Measurements from ENCODE around the gene ARHGAP33. TPM values are rescaled to one million over a fixed set of nuclear protein-coding genes. Genes with fewer than 3 reads are reported as not detected.

Gene ARHGAP33
- total RNA-seq, 4 donors from 2014 or later: 4.2 to 16.0 (median 13.0) TPM

DNA sequence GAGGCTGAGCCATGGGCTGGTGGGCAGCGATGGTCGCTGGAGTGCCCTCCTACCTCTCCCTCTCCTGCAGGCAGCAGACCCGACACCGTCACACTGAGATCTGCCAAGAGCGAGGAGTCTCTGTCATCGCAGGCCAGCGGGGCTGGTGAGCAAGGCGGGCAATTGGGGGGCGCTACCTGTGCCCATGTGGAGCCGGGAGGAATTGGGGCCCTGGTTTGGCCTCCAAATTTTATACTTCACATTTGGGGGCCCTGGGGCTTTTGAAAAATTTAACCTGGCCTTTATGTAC lies 9.9 kb downstream of the ARHGAP33 start:
- peaks cover 0 to 3% of the 10 kb centered on the region in 2 donors for H3K36me3 ChIP-seq

DNA sequence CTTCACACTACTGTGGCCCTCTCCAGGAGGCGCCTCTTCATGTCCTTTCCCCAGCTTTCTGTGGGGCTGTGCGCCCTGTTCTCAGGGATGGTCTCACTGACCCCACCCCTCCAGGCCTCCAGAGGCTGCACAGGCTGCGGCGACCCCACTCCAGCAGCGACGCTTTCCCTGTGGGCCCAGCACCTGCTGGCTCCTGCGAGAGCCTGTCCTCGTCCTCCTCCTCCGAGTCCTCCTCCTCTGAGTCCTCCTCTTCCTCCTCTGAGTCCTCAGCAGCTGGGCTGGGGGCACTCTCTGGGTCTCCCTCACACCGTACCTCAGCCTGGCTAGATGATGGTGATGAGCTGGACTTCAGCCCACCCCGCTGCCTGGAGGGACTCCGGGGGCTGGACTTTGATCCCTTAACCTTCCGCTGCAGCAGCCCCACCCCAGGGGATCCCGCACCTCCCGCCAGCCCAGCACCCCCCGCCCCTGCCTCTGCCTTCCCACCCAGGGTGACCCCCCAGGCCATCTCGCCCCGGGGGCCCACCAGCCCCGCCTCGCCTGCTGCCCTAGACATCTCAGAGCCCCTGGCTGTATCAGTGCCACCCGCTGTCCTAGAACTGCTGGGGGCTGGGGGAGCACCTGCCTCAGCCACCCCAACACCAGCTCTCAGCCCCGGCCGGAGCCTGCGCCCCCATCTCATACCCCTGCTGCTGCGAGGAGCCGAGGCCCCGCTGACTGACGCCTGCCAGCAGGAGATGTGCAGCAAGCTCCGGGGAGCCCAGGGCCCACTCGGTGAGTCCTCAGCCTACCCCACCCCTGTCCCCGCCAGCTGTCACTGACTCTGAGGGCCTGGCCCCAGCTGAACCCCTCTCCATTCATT lies 11.2 kb downstream of the ARHGAP33 start:
- 92 to 93% methylated on average over 29 of the region's 31 CpGs for WGBS, 2 donors
- no peaks in the 10 kb centered on the region for H3K9me3 ChIP-seq
- H3K27me3 ChIP-seq: no peaks in the 10 kb centered on the region
- H3K4me3 ChIP-seq (replicated peaks in 1 of 3): no peak overlapping the region
- H3K4me1 ChIP-seq: peaks cover 0 to 8% of the 10 kb centered on the region in 2 donors
- no peak for TF ChIP-seq CTCF (IDR thresholded peaks at IDR 0.05)
- no peak for TF ChIP-seq POLR2A (IDR thresholded peaks at IDR 0.05)
- H3K27ac ChIP-seq: no peak overlapping the region
- DNase-seq: no peak
- intact Hi-C loops (cut with DNase I): no loop called here
- H3K36me3 ChIP-seq: no peaks in the 10 kb centered on the region

More for the DNA sequence above, 9.9 kb downstream of the ARHGAP33 start:
- intact Hi-C loops (cut with DNase I): no loop called here
- Histone ChIP-seq H3K27me3 (no peaks in the 10 kb centered on the region), H3K4me1 (no peaks in the 10 kb centered on the region), H3K4me3 (replicated peaks in 1 of 3) (no peak overlapping the region), H3K9me3 (no peaks in the 10 kb centered on the region), H3K27ac (no peak overlapping the region)
- TF ChIP-seq CTCF (IDR thresholded peaks at IDR 0.05) (no peak), POLR2A (IDR thresholded peaks at IDR 0.05) (no peak)
- WGBS, 2 donors: 96 to 99% methylated on average over 9 to 10 of the region's 10 CpGs
- DNase-seq: no peak

- H3K27ac ChIP-seq: no peak overlapping the region
- WGBS, 2 donors: 93 to 100% methylated on average over 1 to 3 of the region's 15 CpGs
- H3K4me1 ChIP-seq: peaks cover 0 to 8% of the 10 kb centered on the region in 2 donors
- intact Hi-C loops (cut with DNase I): no loop called here
- no peaks in the 10 kb centered on the region for H3K36me3 ChIP-seq
- H3K27me3 ChIP-seq: no peaks in the 10 kb centered on the region
- TF ChIP-seq CTCF (IDR thresholded peaks at IDR 0.05) (no peak), POLR2A (IDR thresholded peaks at IDR 0.05) (no peak)
- DNase-seq: no peak
- H3K9me3 ChIP-seq: no peaks in the 10 kb centered on the region
- no peak overlapping the region for H3K4me3 ChIP-seq (replicated peaks in 1 of 3)
Observed at GRCh38 chr19:35787227-35787799, 11.9 kb downstream of the ARHGAP33 start.

GRCh38 chr19:35788205-35788960 lies 13.0 kb downstream of the ARHGAP33 start:
- DNase-seq: no peak
- no peaks in the 10 kb centered on the region for H3K27me3 ChIP-seq
- no peaks in the 10 kb centered on the region for H3K36me3 ChIP-seq
- no peaks in the 10 kb centered on the region for H3K9me3 ChIP-seq
- intact Hi-C loops (cut with DNase I): no loop called here
- no peak overlapping the region for H3K4me3 ChIP-seq (replicated peaks in 1 of 3)
- WGBS, 2 donors: 82 to 84% methylated on average over 9 to 12 of the region's 12 CpGs
- TF ChIP-seq CTCF (IDR thresholded peaks at IDR 0.05) (no peak), POLR2A (IDR thresholded peaks at IDR 0.05) (no peak)
- H3K4me1 ChIP-seq: peaks cover 0 to 8% of the 10 kb centered on the region in 2 donors
- H3K27ac ChIP-seq: no peak overlapping the region

All from thyroid gland (tissue), 4 donors.